Midbrain (tissue), 1 donor: ENCODE measurements around the gene ZBTB20.
A peak's percentile ranks its signal among the peaks of the same experiment; 100 is the strongest.

Source experiments
- DNase-seq: peaks from one replicate; lab custom pipeline; 2025; lab: John Stamatoyannopoulos, UW

The ZBTB20 gene

GRCh38 chr3:114762144-114762543, 384.9 kb downstream of the ZBTB20 start:
- no peak for DNase-seq

- DNase-seq, result no peak
Measured at GRCh38 chr3:114760679-114761078, 386.4 kb downstream of the ZBTB20 start.

- DNase-seq, result peak; percentile 49
Measured at GRCh38 chr3:114758831-114759699, 388.0 kb downstream of the ZBTB20 start.

GRCh38 chr3:114756506-114757279, 390.4 kb downstream of the ZBTB20 start:
- DNase-seq, result peak; percentile 14

DNA sequence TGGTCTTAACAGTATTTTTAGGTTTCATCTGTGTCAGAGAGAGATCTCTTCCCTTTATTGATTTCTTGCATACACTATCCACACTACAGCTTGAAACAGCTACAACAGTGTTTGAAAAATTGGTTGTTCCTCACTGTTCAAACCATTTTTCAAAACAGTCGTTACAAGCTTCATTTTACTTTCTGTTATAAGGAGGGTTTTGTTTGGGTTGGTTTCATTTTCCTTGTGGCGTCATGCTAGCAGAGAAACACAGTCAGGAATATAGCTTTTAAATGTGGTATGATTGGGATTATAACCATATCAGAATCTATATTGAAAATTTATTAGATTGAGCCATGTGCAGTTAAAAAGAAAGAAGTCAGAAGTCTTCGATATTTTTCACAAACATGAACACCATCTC, 400.6 kb downstream of the ZBTB20 start:
- peak; percentile 4 for DNase-seq

GRCh38 chr3:114745322-114746240, 401.5 kb downstream of the ZBTB20 start:
- no peak for DNase-seq

DNA sequence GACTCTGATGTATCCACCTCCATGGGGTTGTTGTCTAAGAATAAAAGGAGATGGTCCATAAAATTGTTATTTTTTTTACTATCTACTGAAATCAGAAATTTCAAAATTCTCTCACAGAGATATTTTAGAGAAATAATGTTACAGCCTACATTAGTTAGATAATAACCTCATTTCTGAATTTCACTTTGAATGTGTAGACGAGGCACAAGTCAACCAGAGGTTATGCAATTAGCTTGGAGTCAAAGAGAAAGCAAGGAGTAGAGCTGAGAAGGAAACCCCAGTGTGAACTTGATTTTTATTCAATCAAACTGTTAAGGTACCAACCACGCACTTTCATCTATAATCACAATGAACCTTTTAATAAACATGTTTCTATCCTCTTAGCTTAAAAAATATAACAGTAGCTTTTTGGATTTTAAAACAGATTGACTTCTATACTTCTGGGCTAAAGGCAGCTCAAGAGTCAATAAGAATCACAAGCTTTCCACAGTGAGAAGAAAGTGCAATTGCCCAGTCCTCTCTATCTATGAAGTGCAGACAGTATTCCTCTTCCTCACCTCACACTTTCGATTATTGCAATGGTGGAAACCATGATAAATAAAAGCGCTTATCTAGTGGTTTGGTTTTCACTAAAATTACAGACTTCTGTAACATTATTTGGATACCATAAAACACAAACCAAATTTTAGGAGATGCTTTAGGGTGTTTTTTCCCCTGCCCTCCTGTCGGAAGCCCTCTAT, 403.2 kb downstream of the ZBTB20 start:
- DNase-seq, result no peak

GRCh38 chr3:114741066-114741465, 406.0 kb downstream of the ZBTB20 start:
- no peak for DNase-seq

DNA sequence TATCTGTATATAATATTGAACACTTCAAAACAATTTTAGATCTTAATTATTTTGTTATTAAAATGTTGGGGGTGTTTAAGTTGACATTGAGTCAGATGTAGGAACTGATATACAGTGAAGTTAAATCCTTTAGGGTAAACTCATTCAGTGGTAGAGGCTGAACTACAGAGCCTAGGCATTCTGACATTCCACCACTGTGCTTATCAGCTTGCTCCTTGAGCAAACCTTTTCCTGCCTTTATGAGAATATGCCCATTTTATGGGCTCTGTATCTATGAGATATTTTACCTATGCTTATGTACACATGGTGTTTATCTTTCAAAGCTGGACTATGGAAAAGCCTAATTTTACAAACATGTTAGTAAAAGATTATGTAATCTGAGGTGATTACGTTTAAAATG, 407.5 kb downstream of the ZBTB20 start:
- no peak for DNase-seq

DNA sequence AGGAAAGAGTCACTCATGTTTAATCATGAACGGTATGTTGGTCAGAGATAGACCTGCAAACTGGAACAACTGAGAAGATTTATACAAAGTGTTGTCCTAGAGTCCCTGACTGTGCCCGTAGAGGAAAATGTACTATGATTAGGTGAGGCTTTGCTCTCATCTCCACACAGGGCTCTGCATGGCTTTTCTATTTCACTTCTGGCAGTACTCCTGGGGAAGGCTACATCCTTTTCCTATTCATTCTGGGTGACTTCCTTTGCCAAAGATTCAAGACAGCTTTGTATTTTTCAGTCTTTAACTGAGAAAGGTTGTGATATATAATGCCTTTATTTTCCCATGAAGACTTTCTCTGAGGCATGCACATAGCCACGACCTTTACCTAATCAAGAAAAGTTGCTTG, 414.7 kb downstream of the ZBTB20 start:
- DNase-seq, result no peak

DNA sequence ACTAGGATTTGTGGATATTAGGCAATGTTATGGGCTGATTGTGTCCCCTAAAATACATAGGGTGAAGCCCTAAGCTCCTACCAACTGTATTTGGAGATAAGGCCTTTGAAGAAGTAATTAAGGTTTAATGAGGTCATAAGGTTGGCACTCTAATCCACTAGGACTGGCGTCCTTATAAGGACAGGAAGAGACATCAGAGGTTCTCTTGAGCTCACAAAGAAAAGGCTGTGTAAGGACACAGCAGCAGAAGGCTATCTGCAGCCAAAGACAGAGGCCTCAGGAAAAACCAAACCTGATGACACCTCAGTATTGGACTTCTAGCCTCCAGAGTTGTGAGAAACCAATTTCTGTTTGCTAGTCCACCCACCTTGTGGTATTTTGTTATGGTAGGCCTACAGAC, 416.7 kb downstream of the ZBTB20 start:
- no peak for DNase-seq

DNA sequence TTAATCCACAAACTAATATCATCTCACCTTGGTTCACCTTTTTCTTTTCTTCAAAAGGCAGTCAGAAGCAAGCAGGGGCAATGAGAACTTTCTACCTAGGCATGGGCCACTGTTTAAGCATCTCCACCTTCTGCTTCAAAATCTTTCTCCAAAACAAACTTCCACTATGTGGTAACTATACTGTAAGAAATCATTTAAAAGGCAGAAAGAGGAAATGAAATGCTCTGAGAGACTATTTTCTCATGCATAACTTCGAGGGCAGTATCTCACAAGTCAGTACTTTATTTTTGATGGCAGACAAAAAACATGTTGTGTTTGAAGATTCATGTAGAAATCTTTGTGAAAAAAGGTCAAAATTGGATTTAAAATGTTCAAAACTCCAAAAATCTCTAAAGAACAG, 419.7 kb downstream of the ZBTB20 start:
- DNase-seq, result no peak

DNA sequence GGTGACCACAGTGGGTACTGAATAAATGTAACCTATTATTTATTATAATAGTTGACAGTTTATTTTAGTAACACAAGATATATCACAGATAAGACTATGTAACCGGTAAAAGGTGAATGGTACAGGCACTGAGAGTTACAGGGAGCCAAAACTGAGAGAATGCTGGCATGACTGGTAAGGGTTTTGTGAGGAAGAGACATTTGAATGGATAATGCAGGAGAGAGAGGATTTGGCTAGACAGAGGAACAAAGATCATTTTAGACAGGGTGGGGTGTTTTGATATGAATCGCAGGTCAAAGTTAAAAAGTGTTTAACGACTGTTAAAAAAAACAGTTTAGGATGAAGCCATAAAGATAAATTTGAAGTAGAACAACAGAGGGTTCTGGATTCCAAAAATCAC, 421.1 kb downstream of the ZBTB20 start:
- no peak for DNase-seq

GRCh38 chr3:114722530-114722929, 424.6 kb downstream of the ZBTB20 start:
- DNase-seq, result no peak

DNA sequence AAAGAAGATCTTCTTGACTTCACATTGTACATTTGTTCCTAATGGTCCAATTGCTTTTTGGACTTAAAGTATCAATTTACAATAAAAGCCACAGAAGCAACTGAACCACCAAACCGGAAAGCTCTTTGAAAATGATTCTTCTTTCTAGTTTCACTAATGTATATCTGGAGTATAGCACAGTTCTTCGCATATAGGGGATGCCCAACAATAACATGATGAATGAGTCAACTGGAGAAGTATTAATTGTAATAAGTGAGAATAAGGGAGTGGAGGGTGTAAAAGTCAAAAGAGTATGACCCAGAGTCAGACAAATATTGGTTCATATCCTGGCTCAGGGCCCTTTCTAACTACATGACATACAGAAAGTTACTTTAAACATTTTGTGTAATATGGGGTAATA, 425.2 kb downstream of the ZBTB20 start:
- DNase-seq, result no peak

GRCh38 chr3:114721209-114721608, 425.9 kb downstream of the ZBTB20 start:
- DNase-seq, result no peak

DNA sequence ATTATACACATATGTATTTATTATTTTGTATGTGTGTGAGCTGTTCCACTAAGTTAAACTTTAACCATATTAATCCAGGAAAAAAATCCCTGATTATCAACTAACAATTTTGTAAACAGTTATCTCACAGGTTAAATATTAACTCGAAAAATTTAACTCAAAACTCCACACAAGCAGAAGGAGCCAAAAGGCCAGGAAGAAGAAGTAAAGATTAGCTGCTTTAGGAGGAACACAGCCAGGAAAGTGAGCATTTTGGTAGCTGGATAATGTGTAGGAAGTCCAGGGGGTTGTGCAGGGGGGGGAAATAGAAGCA, 428.2 kb downstream of the ZBTB20 start:
- DNase-seq, result no peak

DNA sequence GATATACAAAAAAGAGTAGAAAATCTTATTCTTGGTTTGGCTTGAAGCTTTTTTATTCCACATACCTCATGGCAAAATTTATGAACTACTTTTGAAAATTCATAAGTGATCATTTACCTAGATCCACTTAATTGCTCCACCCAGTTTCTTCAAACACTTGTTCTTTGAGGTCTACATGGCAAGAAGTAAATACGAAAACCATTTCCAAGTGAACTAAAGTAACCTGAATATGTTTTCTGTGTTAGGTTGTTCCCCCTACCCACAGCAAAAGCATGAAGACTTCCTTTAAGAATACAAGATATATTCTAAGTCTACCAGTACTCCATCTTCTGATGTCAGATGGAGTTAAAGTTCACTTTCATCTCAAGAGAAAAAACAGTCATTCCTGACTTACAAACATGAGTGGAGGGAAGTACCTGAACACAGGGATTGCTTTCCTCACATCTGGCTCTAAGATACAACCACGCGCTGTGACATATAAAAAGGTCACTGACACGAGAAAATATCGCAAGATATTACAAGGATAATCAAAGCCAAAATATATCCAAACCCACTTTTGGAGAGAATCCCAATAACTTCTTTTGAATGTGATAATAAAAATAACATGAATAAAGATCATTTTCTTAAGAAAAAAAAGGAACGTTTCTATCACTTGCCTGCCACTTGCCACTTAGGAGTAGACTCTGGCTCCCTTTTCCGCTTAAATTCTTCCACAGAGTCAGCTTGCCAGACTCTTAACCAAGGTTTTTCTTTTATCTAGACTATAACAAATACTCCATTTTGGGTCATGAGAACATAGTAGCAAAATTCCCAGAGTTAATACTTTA, 428.8 kb downstream of the ZBTB20 start:
- no peak for DNase-seq

GRCh38 chr3:114716916-114717315, 430.2 kb downstream of the ZBTB20 start:
- DNase-seq, result no peak

DNA sequence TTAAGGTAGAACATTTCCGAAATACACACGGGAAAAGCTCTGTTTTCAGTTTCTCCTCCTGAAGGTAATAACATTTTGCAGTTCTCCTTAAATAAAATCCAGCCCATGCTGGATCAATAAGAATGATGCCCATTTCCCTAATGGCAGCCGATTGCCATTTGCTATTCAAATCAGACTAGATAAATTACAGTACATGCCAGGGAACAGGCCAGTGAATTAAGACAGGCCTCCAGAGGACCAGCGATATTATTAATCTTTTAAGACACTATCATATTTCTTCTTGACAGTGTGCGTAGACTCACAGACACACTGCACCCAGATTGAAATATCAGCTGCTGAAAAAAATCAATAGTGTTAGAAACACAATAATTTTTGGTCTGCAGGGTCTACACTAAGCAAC, 431.0 kb downstream of the ZBTB20 start:
- no peak for DNase-seq

DNA sequence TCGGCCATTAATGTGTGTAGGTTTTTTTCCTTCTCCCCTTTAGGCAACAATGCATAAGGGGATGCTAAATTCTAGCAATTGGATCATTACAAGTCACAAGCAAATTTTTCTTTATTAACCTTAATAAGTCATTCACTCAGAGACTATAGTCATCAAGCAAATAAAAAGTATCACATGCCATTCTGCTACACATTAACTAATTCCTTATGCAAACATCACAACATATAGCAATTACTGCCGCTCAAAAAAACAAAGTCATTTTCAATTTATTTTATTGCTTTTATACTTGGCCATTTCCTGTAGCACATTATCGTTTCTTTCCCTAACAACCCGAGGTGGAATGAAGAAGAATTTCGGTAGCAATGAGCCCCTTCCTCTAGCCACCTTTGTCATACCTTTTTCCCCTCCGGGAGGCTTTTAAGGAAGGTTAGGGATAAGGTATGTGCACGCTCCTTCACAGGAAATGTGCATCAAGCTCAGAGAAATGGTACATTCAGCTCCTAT, 432.1 kb downstream of the ZBTB20 start:
- DNase-seq, result no peak
